Measurements from ENCODE around the gene ZBTB42.

- TF ChIP-seq EZH2 (IDR thresholded peaks at IDR 0.05; ENCODE audit: low read depth) (no peak), CTCF (conservative IDR thresholded peaks at IDR 0.05) (no peak)
Measured at GRCh38 chr14:104816616-104816884, 15.6 kb downstream of the ZBTB42 start.

All from PC-9 (cell line).